Peyer's patch (tissue), 4 donors: ENCODE data around the gene PPP2R2D.

Experiments used
- CTCF ChIP-seq, 6 experiments: fragments of 450-650 bp in 4 of 6; fragments of 200-600 bp in 2 of 6; sonication (generic) in 1 of 6; IDR thresholded peaks; one replicate each; pipeline ENCODE4 v1.5.1; 2017 to 2019; ENCODE audit warnings: antibody characterized with exemption in 6 of 6, mild to moderate bottlenecking in 3 of 6, moderate library complexity in 1 of 6
- POLR2A ChIP-seq, 2 donors: fragments of 450-650 bp; IDR thresholded peaks; one replicate each; pipeline ENCODE4 v1.5.1; 2017; ENCODE audit warnings: antibody characterized with exemption in 2 of 2, mild to moderate bottlenecking in 2 of 2, moderate library complexity in 2 of 2

GRCh38 chr10:131955591-131956340, 55.0 kb downstream of the PPP2R2D start:
- TF ChIP-seq CTCF (IDR thresholded peaks at IDR 0.05) (no peak), POLR2A (IDR thresholded peaks at IDR 0.05) (no peak)
